Testis (tissue), 3 donors: ENCODE data around the gene PTPRT. TPM values are rescaled to one million over a fixed set of nuclear protein-coding genes. Genes with fewer than 3 reads are reported as not detected.

Experiments
- DNase-seq: peaks from one replicate; pipeline ENCODE4 v3.0.0-alpha.2; 2019
- H3K27ac ChIP-seq, 2 donors: fragments of 200-600 bp; sonication (generic); one replicate each; pipeline ENCODE4 v1.5.1; 2019
- H3K27me3 ChIP-seq: fragments of 200-600 bp; sonication (generic); one replicate; pipeline ENCODE4 v1.5.1; 2019
- H3K36me3 ChIP-seq: fragments of 200-600 bp; sonication (generic); one replicate; pipeline ENCODE4 v1.5.1; 2017; ENCODE audit warnings: low read depth; ENCODE audit errors: missing control alignments
- H3K4me1 ChIP-seq: fragments of 200-600 bp; sonication (generic); one replicate; pipeline ENCODE4 v1.5.1; 2019
- H3K4me3 ChIP-seq, 2 donors: fragments of 200-600 bp; sonication (generic); one replicate each; pipeline ENCODE4 v1.5.1; 2017 to 2019
- H3K9me3 ChIP-seq: fragments of 200-600 bp; sonication (generic); one replicate; pipeline ENCODE4 v1.5.1; 2017
- POLR2A ChIP-seq: fragments of 450-650 bp; IDR thresholded peaks from one replicate; pipeline ENCODE4 v1.6.1; 2017; ENCODE audit warnings: antibody characterized with exemption, mild to moderate bottlenecking, moderate library complexity
- WGBS, 2 donors: methylation state at CpG; one replicate each; pipeline ENCODE4 v1.1.5; 2018; 5-methylcytosine and 5-hydroxymethylcytosine counted together
- intact Hi-C: fragments of 100-400 bp; cut with DNase I; formaldehyde crosslinking; loops from one replicate; pipeline ENCODE4 v1.15.1; 2023; ENCODE audit warnings: low total_unique reads
- polyA plus RNA-seq: library from polyadenylated mRNA; stranded (reverse); fragments of 350-450 nt; fragmentation: Illumina TruSeq; extraction: RNeasy Lipid Tissue Mini Kit (QIAGEN cat#74804); gene quantifications from one replicate; pipeline ENCODE4 v1.2.3, GENCODE V29; 2014; ENCODE audit warnings: low read depth, low replicate concordance; ENCODE audit not compliant: insufficient read depth
- total RNA-seq, 2 donors: library from RNA; depleted of rRNA; stranded (reverse); fragments of >200 nt; gene quantifications; one replicate each; pipeline ENCODE4 v1.2.3, GENCODE V29; 2016
- TF ChIP-seq, protein P1 (sequence below), 3 experiments: fragments of 450-650 bp in 2 of 3; fragments of 200-600 bp in 1 of 3; sonication (generic) in 1 of 3; IDR thresholded peaks; one replicate each; pipeline ENCODE4 v1.5.1; 2016 to 2019; ENCODE audit warnings: antibody characterized with exemption in 3 of 3, mild to moderate bottlenecking in 2 of 3, moderate library complexity in 1 of 3

The PTPRT gene
- total and polyA plus RNA-seq, 3 donors from 2014 or later, result 2.3 to 2.5 (median 2.3) TPM

DNA sequence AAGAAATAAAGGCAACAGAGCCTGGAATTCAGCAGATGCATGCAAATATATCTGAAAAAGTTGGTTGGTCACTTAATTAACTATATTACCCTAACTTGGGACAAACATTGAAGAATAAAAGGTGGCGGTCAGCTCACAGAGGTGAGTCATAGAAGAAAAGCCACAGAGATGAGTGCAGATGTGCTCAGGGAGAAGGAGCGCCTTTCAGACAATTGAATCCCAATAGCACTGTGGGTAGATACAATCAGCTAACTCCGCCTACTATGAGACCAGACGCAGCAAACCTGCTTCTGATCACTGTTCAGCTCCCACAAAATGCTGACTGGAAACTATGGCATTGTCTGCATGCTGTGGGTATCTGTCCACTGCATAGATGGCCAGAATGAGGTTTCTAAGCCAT lies 447.8 kb downstream of the PTPRT start:
- 85 to 94% methylated on average over 4 of the region's 4 CpGs for WGBS, 2 donors
- no peaks in the 10 kb centered on the region for H3K36me3 ChIP-seq
- no peak overlapping the region for H3K4me3 ChIP-seq
- no peaks in the 10 kb centered on the region for H3K27me3 ChIP-seq
- no peak for TF ChIP-seq POLR2A
- TF ChIP-seq, protein P1, sequence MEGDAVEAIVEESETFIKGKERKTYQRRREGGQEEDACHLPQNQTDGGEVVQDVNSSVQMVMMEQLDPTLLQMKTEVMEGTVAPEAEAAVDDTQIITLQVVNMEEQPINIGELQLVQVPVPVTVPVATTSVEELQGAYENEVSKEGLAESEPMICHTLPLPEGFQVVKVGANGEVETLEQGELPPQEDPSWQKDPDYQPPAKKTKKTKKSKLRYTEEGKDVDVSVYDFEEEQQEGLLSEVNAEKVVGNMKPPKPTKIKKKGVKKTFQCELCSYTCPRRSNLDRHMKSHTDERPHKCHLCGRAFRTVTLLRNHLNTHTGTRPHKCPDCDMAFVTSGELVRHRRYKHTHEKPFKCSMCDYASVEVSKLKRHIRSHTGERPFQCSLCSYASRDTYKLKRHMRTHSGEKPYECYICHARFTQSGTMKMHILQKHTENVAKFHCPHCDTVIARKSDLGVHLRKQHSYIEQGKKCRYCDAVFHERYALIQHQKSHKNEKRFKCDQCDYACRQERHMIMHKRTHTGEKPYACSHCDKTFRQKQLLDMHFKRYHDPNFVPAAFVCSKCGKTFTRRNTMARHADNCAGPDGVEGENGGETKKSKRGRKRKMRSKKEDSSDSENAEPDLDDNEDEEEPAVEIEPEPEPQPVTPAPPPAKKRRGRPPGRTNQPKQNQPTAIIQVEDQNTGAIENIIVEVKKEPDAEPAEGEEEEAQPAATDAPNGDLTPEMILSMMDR (IDR thresholded peaks at IDR 0.05), result no peak
- no peaks in the 10 kb centered on the region for H3K4me1 ChIP-seq
- H3K27ac ChIP-seq, result no peak overlapping the region
- DNase-seq, result no peak
- intact Hi-C loops, result no loop called here
- H3K9me3 ChIP-seq, result no peaks in the 10 kb centered on the region

GRCh38 chr20:42740226-42740870 lies 449.4 kb downstream of the PTPRT start:
- no peak overlapping the region for H3K27ac ChIP-seq

GRCh38 chr20:42739683-42740082 lies 450.0 kb downstream of the PTPRT start:
- intact Hi-C loops, result no loop called here
- Histone ChIP-seq H3K27me3 (no peaks in the 10 kb centered on the region), H3K36me3 (no peaks in the 10 kb centered on the region), H3K27ac (no peak overlapping the region), H3K4me3 (no peak overlapping the region), H3K9me3 (no peaks in the 10 kb centered on the region), H3K4me1 (peaks cover 4% of the 10 kb centered on the region)
- TF ChIP-seq, protein P1 (IDR thresholded peaks at IDR 0.05), result no peak
- no peak for TF ChIP-seq POLR2A
- WGBS, 2 donors, result 89 to 97% methylated on average over 3 of the region's 3 CpGs
- no peak for DNase-seq

More at GRCh38 chr20:42740226-42740870, 449.4 kb downstream of the PTPRT start:
- H3K9me3 ChIP-seq, result no peaks in the 10 kb centered on the region
- TF ChIP-seq, protein P1 (IDR thresholded peaks at IDR 0.05), result no peak
- TF ChIP-seq POLR2A, result no peak
- H3K27me3 ChIP-seq, result no peaks in the 10 kb centered on the region
- 51 to 60% methylated on average over 5 to 6 of the region's 6 CpGs for WGBS, 2 donors
- no peak for DNase-seq
- no peaks in the 10 kb centered on the region for H3K4me1 ChIP-seq
- H3K4me3 ChIP-seq, result no peak overlapping the region
- intact Hi-C loops, result no loop called here
- H3K36me3 ChIP-seq, result no peaks in the 10 kb centered on the region

- H3K27ac ChIP-seq, result no peak overlapping the region
- WGBS, 2 donors, result 38 to 49% methylated on average over 7 of the region's 7 CpGs
- peaks cover 4% of the 10 kb centered on the region for H3K4me1 ChIP-seq
These were observed 454.2 kb downstream of the PTPRT start for GRCh38 chr20:42735539-42735938.

More at GRCh38 chr20:42735539-42735938, 454.2 kb downstream of the PTPRT start:
- H3K9me3 ChIP-seq, result no peaks in the 10 kb centered on the region
- no peak overlapping the region for H3K4me3 ChIP-seq
- intact Hi-C loops, result no loop called here
- TF ChIP-seq, protein P1 (IDR thresholded peaks at IDR 0.05), result no peak
- no peak for TF ChIP-seq POLR2A
- no peaks in the 10 kb centered on the region for H3K27me3 ChIP-seq
- DNase-seq, result no peak
- H3K36me3 ChIP-seq, result no peaks in the 10 kb centered on the region
